HS-5 (cell line): ENCODE results near the gene RHBDF1.
"Not testable (repeated sequence)": the region's sequence is repeated elsewhere in the genome, so short reads cannot be mapped to it uniquely, and the experiment has no call there.

Source experiments
- DNase-seq: peaks from one replicate; pipeline ENCODE4 v3.0.0-alpha.2; 2012; ENCODE audit warnings: low read depth

Gene RHBDF1

GRCh38 chr16:35678-36305 is 36.6 kb downstream of the RHBDF1 start:
- DNase-seq, result no peak

DNA sequence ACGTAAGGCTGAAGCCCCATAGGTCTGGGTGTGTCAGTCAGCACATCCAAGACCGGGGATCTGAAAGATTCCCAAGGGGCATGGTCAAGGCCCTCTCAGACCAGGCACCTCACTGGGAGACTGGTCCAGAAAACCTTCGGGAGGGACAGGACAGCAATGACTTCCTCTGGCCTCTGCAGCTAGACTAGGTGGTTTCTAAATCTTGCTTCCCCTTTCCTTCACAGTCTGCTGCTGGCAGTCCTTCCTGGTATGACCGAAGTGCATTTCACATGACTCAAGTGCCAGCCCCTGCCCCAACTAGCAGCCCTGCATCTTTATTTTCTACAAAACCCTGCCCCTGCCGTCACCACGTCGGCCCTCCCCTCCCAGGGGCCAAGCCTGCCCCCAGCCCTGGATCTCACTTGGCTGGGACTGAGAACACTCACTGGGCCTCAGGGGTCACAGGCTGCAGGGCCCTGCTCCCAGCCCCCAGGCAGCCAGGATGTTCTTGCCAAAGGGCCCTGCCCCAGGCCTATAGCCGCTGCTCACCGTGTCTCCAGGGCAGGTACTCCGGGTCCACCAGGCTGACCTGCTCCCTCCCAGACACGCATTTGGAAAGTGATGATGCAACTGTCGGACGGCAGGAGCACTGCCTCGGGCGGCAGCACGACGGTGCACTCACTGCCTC is 37.3 kb downstream of the RHBDF1 start:
- no peak for DNase-seq

- no peak for DNase-seq
These were observed 37.8 kb downstream of the RHBDF1 start for GRCh38 chr16:34648-34987.

- no peak for DNase-seq
These were observed 38.4 kb downstream of the RHBDF1 start for GRCh38 chr16:33877-34647.

DNA sequence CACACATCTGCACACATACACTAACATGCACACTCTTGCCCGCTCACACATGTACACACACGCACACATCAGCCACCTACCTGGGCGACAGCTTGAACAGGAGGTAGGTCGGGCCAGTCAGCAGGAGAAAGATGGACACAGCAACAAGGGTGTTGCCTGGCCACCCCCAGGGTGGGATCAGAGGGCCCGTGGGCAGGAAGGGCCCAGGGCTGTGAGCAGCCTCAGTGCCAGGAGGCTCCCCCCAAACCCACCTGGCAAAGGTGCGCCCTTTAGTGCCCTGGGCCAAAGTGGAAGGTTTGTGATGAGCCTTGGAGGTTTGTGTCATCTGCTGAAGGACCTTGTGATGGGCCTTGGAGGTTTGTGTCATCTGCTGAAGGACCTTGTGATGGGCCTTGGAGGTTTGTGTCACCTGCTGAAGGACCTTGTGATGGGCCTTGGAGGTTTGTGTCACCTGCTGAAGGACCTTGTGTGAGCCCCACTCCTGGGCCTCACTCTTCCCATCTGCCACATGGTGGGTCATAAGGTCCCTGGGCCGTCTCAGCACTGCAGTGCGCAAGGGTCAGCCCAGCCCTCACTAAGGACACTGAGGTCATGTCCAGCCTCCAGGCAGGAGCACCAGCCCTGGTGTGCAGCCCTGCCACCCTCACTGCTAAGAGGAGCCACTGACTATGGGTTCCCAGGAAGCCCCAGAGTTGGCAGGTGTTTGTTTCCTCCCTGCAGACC is 39.1 kb downstream of the RHBDF1 start:
- DNase-seq, result not testable (repeated sequence)

- not testable (repeated sequence) for DNase-seq
These were observed 41.8 kb downstream of the RHBDF1 start for GRCh38 chr16:30627-31026.

- not testable (repeated sequence) for DNase-seq
These were observed 46.5 kb downstream of the RHBDF1 start for GRCh38 chr16:25926-26348.

DNA sequence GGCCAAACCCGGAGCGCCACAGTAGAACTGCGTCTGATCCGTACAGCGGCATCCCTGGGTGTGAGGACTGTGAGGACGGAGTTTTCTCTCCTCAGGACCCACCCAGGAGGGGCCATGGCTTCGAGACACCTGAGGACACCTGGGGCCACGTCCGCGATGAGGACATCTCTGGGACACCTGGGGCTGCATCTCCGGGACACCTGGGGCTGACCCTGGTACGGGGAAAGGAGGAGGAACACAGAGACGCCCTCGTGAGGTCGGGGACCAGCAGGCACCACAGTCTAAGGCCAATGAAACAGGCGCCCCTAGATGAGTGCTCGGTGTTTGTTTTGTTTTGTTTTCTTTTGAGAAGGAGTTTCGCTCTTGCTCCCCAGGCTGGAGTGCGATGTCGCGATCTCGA is 48.3 kb downstream of the RHBDF1 start:
- not testable (repeated sequence) for DNase-seq

DNA sequence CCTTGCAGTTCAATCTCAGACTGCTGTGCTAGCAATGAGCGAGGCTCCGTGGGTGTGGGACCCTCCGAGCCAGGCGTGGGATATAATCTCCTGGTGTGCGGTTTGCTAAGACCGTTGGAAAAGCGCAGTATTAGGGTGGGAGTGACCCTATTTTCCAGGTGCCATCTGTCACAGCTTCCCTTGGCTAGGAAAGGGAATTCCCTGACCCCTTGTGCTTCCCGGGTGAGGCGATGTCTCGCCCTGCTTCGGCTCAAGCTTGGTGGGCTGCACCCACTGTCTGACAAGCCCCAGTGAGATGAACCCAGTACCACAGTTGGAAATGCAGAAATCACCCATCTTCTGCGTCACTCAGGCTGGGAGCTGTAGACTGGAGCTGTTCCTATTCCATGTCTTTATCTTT is 51.5 kb downstream of the RHBDF1 start:
- DNase-seq, result not testable (repeated sequence)

DNA sequence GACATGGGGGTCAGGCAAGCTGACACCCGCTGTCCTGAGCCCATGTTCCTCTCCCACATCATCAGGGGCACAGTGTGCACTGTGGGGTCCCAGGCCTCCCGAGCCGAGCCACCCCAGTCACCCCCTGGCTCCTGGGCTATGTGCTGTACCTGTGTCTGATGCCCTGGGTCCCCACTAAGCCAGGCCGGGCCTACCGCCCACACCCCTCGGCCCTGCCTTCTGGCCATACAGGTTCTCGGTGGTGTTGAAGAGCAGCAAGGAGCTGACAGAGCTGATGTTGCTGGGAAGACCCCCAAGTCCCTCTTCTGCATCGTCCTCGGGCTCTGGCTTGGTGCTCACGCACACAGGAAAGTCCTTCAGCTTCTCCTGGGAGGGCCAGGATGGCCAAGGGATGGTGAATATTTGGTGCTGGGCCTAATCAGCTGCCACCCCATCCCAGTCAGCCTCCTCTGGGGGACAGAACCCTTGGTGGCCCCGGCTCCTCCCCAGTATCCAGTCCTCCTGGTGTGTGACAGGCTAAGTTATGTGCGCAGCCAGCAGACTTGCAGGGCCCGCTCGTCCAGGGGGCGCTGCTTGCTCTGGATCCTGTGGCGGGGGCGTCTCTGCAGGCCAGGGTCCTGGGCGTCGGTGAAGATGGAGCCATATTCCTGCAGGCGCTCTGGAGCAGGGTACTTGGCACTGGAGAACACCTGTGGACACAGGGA is 55.2 kb downstream of the RHBDF1 start:
- not testable (repeated sequence) for DNase-seq

- DNase-seq, result not testable (repeated sequence)
These were observed 61.7 kb downstream of the RHBDF1 start for GRCh38 chr16:10772-11171.

DNA sequence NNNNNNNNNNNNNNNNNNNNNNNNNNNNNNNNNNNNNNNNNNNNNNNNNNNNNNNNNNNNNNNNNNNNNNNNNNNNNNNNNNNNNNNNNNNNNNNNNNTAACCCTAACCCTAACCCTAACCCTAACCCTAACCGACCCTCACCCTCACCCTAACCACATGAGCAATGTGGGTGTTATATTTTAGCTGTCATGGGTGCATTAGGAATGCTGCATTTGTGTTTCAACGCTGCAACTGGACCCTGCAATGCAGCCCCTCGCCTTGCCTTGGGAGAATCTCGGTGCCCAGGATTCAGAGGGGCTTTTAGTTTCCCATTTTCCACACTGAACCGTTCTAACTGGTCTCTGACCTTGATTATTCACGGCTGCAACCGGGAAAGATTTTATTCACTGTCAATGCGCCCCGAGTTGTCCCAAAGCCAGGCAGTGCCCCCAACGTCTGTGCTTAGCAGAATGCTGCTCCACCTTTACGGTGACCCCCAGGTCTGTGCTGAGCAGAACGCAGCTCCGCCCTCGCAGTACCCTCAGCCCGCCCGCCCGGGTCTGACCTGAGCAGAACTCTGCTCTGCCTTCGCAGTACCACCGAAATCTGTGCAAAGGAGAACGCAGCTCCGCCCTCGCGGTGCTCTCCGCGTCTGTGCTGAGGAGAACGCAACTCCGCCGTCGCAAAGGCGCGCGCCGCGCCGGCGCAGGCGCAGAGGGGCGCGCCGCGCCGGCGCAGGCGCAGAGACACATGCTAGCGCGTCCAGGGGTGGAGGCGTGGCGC is 62.3 kb downstream of the RHBDF1 start:
- no peak for DNase-seq
